ENCODE measurements around the gene GTPBP1. TPM values are rescaled to one million over a fixed set of nuclear protein-coding genes. Genes with fewer than 3 reads are reported as not detected.

Gene GTPBP1
- total and polyA plus RNA-seq, 2 donors (not counting 1 experiment from before 2014, with no cell fraction given): 77.8 to 174 TPM

GRCh38 chr22:38751422-38752346, 45.9 kb downstream of the GTPBP1 start:
- peak overlapping the region in 4 of 5 experiments; percentile 20 to 32 (median 22) for H3K4me3 ChIP-seq (ENCODE audit: control extremely low read depth in 1 of 5, extremely low read depth in 1 of 5, insufficient read depth in 1 of 5, low read depth in 2 of 5, low read length in 4 of 5)
- Mint-ChIP-seq H3K27ac (peak overlapping the region; percentile 100), H3K4me1 (peaks cover 46% of the 10 kb centered on the region), H3K4me3 (peak overlapping the region; percentile 91), H3K27me3 (no peaks in the 10 kb centered on the region), H3K9me3 (ENCODE audit: insufficient read depth) (no peaks in the 10 kb centered on the region)
- TF ChIP-seq EZH2 (IDR thresholded peaks at IDR 0.05; ENCODE audit: borderline replicate concordance, insufficient read depth, low read depth, low read length, poor library complexity, severe bottlenecking): no peak
- no peak for TF ChIP-seq CTCF (IDR thresholded peaks at IDR 0.05)
- H3K4me1 ChIP-seq (ENCODE audit: control insufficient read depth in 2 of 2, insufficient read depth in 2 of 2, low read length in 2 of 2): peaks cover 43 to 52% of the 10 kb centered on the region in 2 donors
- H2AFZ ChIP-seq (ENCODE audit: insufficient read depth, low read depth, low read length, poor library complexity, severe bottlenecking): no peak overlapping the region
- H3K27me3 ChIP-seq (replicated peaks in 1 of 4; ENCODE audit: control extremely low read depth in 1 of 4, control insufficient read depth in 3 of 4, insufficient read depth in 4 of 4, low read length in 3 of 4): no peaks in the 10 kb centered on the region
- peak; percentile 89 for DNase-seq
- peaks cover 77% of the 10 kb centered on the region for H3K79me2 ChIP-seq (ENCODE audit: control insufficient read depth, insufficient read depth, low read length)
- H3K9ac ChIP-seq (ENCODE audit: low read length): peak overlapping the region; percentile 39
- peaks cover 1 to 65% of the 10 kb centered on the region in 2 experiments for H3K36me3 ChIP-seq (replicated peaks in 1 of 2; ENCODE audit: control extremely low read depth in 1 of 2, control insufficient read depth in 1 of 2, extremely low read depth in 1 of 2, insufficient read depth in 2 of 2, low read length in 1 of 2)
- H3K9me3 ChIP-seq (ENCODE audit: control extremely low read depth in 1 of 3, control insufficient read depth in 2 of 3, insufficient read depth in 1 of 3, low read length in 2 of 3): peaks cover 0 to 8% (median 0%) of the 10 kb centered on the region in 3 donors
- WGBS (ENCODE audit: insufficient coverage): 1% methylated on average over 23 of the region's 24 CpGs
- peak overlapping the region; percentile 96 for H3K4me2 ChIP-seq (replicated peaks; ENCODE audit: low read depth, low read length, poor library complexity, severe bottlenecking)
- ATAC-seq (ENCODE audit: low read depth): peak; percentile 54
- intact Hi-C loops (cut with micrococcal nuclease): loop anchor here (1.0 to 10.0 kb wide), 4 partner anchors 43 to 244 kb away; partner anchors contain the start of genes CBX6, DDX17, DNAL4 and GTPBP1
- peak overlapping the region; percentile 72 to 87 for H3K27ac ChIP-seq (ENCODE audit: low read length in 2 of 2)
- ChIA-PET CTCF (interaction anchor here (0.5 to 2.4 kb wide), 16 partner anchors 10 to 567 kb away, joined by 3 to 14 read pairs (median 5); partner anchors contain the start of genes GTPBP1 and TOMM22), POLR2A (interaction anchor here (0.5 to 2.2 kb wide), 10 partner anchors 9 to 568 kb away, joined by 3 to 15 read pairs (median 4); partner anchors contain the start of genes RPL3 and TOMM22)
- peaks cover 37% of the 10 kb centered on the region for H4K20me1 ChIP-seq (ENCODE audit: control insufficient read depth, insufficient read depth, low read length, poor library complexity, severe bottlenecking)
